AG09309 (cell line): ENCODE results near the gene TMEM144.

Experiments used
- DNase-seq: peaks from one replicate; pipeline ENCODE4 v3.0.0-alpha.2; 2010; ENCODE audit warnings: low read depth
- H3K4me3 ChIP-seq: 2 replicates; pipeline ENCODE4 v1.5.1; 2011; ENCODE audit warnings: mild to moderate bottlenecking, low read depth, low read length, moderate library complexity; ENCODE audit not compliant: control insufficient read depth
- CTCF ChIP-seq: IDR thresholded peaks from 2 replicates; pipeline ENCODE4 v1.5.1; 2011; ENCODE audit warnings: mild to moderate bottlenecking, low read depth, low read length, inconsistent platforms; ENCODE audit not compliant: insufficient read depth, control insufficient read depth; ENCODE audit errors: missing control alignments

TMEM144 gene

DNA sequence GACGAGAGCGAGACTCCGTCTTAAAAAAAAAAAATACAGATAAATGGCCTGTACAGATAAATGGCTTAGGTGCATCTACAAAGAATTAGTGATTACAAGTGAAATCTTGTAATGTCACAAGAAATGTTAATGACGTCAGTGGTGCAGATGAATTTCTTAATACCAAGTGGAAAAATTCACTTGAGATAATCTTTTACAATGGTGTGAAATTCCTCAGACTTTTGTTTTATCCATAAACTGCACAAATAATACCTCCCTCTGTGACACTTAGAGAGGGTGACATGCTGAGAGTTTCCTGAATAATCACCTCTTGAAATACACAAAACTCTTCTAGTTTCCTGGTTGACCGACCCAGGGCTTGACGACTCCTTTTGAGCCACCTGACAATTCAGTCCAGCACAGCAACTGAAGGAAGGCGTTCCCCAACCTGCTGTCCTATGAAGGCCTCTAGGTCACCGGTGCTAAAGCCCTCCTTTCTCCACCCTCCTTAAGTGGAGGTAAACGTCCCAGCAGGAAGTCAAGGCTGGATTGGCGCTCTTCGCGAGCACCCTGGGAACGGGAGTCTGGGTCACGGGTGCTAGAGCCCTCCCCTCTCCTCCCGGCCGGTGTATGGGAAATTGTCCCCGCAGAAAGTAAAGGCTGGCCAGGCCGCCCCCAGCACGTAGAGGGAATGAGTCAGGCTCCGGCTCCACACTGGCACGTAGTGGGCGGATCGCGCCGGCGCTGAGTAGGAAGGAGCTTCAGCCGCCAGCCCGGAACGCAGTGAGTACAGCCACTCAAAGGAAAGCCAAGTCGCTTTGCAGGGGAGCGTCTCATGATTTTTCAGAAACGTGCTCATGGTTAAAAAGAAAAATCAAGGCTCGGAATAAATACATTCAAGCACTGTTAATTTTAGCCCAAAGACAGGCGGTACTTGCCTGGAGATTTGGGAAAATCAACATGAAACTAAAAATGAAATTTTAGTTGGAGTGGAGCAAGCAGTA lies at the start of gene TMEM144:
TMEM144 (plus strand) TSS at position 662 of the 983 bp plus-strand sequence. CDS start 2,182 bp downstream, outside the sequence.
- TF ChIP-seq CTCF: no peak
- peak; percentile 39 for DNase-seq
- H3K4me3 ChIP-seq: peak within 1 kb of the TSS; percentile 36

GRCh38 chr4:158161551-158162354 lies 48.5 kb upstream of the TMEM144 start:
- TF ChIP-seq CTCF: no peak
- DNase-seq: no peak
- no peak overlapping the region for H3K4me3 ChIP-seq

DNA sequence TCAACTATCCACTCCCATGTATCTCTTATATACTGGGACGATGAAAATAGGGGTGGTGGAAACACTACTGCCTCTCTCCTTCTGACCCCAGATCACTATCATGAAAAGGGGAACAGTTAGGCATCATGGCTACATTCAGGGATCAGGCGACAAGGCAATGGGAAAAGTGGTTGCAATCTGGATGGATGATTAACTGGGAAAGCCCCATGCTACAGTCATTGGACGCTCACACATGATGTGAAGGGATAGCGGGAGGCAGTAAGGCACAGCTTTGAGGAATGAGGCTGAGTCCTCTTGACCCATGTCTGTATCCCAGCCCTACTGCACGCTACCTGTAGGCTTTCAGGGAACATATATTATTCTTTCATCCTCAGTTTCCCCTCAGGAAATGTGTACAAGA lies 47.7 kb upstream of the TMEM144 start:
- H3K4me3 ChIP-seq: no peak overlapping the region
- TF ChIP-seq CTCF: no peak
- no peak for DNase-seq

DNA sequence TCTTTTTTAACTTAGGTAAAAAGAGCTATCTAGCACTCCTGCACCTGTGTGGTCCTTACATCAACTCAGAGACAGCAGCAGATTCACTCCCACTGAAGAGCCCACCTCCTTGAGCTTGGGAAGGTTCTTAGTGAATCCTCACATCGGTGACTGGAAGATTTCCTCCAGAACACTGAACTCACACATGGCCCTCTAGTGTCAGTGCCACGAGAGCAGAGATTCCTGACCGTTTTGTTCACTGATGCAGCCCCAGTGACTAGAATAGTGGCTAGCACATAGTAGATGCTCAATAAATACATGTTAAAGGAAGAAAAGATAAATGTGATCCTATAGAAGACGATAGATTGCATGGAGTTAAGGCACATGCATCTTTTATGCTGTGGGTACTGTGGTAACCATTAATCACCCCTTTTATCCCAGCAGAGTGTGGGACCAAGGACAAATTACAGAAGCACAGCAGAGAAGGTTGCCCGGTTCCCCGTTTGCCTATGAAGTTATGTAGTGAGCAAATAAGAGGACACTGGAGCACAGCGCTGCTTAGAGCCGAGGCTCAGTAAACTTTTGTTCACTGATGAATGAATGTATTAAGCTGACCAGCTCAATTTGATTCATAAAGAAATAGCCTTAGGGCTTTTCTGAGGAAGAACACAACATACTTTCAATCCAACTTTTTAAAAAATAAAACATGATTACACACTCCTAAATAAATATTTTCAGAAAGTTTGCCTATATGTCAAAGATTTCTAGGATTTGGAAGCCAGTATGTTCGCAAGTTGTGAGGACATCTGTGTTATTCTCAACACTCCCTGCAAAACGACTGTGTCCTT lies 46.1 kb upstream of the TMEM144 start:
- DNase-seq: no peak
- TF ChIP-seq CTCF: no peak
- H3K4me3 ChIP-seq: no peak overlapping the region

DNA sequence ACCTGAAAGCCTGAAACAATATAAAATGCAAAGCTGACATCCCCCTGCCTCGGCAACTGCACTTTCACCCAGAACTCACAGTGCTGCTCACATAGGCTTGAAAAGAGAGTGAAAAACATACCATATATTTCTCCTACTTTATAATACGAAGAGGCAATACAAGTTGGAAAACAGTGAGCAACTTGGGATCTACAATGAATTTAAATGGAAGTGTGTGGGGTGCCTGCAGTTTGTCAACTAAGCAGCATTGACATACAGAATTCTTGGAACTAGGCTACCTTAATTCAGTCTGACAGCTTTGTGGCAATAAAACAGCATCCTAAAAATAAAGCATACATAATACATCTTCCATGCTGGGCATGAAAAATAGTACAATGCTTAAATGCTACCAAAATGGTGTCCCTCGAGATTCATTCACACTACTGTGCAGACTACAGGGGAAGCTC lies 45.5 kb upstream of the TMEM144 start:
- DNase-seq: no peak
- TF ChIP-seq CTCF: no peak
- no peak overlapping the region for H3K4me3 ChIP-seq

- H3K4me3 ChIP-seq: no peak overlapping the region
- TF ChIP-seq CTCF: no peak
- no peak for DNase-seq
Measured at GRCh38 chr4:158166701-158167100, 43.6 kb upstream of the TMEM144 start.
